ENCODE results near the gene SPRED2. TPM values are rescaled to one million over a fixed set of nuclear protein-coding genes. Genes with fewer than 3 reads are reported as not detected.

SPRED2 gene
- total RNA-seq, 2 donors from 2014 or later, result 36.9 to 47.8 TPM

DNA sequence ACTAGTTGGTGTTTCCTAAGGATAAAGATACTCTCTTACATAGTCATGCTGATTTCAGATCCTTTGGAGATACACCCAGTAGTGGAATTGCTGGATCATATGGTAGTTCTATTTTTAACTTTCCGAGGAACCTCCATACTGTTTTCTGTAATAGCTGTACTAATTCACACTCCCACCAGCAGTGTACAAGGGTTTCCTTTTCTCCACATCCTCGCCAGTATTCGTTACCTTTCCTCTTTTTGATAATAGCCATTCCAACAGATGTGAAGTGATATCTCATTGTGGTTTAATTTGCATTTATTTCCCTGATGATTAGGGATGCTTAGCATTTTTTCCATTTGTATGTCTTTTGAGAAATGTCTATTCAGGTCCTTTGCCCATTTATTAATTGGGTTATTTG lies 170.7 kb downstream of the SPRED2 start:
- intact Hi-C loops (cut with DNase I), result loop anchor here (10.0 kb wide), 1 partner anchor 173 kb away; the partner anchor contains the start of gene SPRED2
- Histone ChIP-seq H3K4me3 (no peak overlapping the region), H3K27ac (no peak overlapping the region), H3K9me3 (no peaks in the 10 kb centered on the region), H3K27me3 (no peaks in the 10 kb centered on the region), H3K36me3 (no peaks in the 10 kb centered on the region), H3K9ac (ENCODE audit: low read depth in 2 of 2, low read length in 2 of 2) (no peak overlapping the region), H3K4me1 (no peaks in the 10 kb centered on the region)
- TF ChIP-seq, protein P1, sequence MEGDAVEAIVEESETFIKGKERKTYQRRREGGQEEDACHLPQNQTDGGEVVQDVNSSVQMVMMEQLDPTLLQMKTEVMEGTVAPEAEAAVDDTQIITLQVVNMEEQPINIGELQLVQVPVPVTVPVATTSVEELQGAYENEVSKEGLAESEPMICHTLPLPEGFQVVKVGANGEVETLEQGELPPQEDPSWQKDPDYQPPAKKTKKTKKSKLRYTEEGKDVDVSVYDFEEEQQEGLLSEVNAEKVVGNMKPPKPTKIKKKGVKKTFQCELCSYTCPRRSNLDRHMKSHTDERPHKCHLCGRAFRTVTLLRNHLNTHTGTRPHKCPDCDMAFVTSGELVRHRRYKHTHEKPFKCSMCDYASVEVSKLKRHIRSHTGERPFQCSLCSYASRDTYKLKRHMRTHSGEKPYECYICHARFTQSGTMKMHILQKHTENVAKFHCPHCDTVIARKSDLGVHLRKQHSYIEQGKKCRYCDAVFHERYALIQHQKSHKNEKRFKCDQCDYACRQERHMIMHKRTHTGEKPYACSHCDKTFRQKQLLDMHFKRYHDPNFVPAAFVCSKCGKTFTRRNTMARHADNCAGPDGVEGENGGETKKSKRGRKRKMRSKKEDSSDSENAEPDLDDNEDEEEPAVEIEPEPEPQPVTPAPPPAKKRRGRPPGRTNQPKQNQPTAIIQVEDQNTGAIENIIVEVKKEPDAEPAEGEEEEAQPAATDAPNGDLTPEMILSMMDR (IDR thresholded peaks at IDR 0.05), result no peak
- no peak for DNase-seq

Other genes with a start within 250 kb of the SPRED2 start
- gene ACTR2, start 204.8 kb downstream of the SPRED2 start, total RNA-seq, result 100 to 1,000 TPM; 314 to 406 TPM

Measured in colonic mucosa (tissue), 4 donors.